ENCODE data around the gene WDR27.
"Not testable (repeated sequence)": the region's sequence is repeated elsewhere in the genome, so short reads cannot be mapped to it uniquely, and the experiment has no call there.

Gene WDR27

GRCh38 chr6:169498916-169499513 is 202.8 kb downstream of the WDR27 start:
- FAIRE-seq (no peak), DNase-seq (ENCODE audit: insufficient read length, low spot score) (no peak)

GRCh38 chr6:169495601-169496000 is 206.2 kb downstream of the WDR27 start:
- FAIRE-seq (no peak), DNase-seq (ENCODE audit: insufficient read length, low spot score) (no peak)

- DNase-seq (ENCODE audit: insufficient read length, low spot score), result no peak
- no peak for FAIRE-seq
Observed at GRCh38 chr6:169494038-169494437, 207.8 kb downstream of the WDR27 start.

- DNase-seq (ENCODE audit: insufficient read length, low spot score) (no peak), FAIRE-seq (no peak)
Observed at GRCh38 chr6:169491482-169491881, 210.3 kb downstream of the WDR27 start.

GRCh38 chr6:169490830-169491229 is 211.0 kb downstream of the WDR27 start:
- DNase-seq (ENCODE audit: insufficient read length, low spot score) (no peak), FAIRE-seq (no peak)

DNA sequence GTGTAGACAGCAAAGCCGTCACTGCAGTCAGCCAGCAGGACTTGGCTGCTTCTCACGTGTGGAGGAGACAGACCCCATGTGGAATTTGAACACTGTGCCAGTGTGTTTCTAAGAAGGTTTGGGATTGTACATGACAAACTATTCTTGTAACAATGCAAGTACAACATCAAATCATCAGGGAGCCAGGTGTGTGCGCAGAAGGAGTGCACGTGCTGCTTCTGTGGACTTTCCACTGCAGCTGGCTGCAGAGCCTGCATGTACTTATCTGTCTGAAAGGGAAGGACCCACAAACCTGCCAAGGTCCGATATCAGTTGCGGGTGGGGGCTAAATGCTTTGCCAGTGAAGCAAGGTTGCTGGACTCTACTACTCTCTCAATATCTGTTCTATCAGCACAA is 211.6 kb downstream of the WDR27 start:
- FAIRE-seq (no peak), DNase-seq (ENCODE audit: insufficient read length, low spot score) (no peak)

- FAIRE-seq, result no peak
- no peak for DNase-seq (ENCODE audit: insufficient read length, low spot score)
Observed at GRCh38 chr6:169489563-169490245, 212.1 kb downstream of the WDR27 start.

DNA sequence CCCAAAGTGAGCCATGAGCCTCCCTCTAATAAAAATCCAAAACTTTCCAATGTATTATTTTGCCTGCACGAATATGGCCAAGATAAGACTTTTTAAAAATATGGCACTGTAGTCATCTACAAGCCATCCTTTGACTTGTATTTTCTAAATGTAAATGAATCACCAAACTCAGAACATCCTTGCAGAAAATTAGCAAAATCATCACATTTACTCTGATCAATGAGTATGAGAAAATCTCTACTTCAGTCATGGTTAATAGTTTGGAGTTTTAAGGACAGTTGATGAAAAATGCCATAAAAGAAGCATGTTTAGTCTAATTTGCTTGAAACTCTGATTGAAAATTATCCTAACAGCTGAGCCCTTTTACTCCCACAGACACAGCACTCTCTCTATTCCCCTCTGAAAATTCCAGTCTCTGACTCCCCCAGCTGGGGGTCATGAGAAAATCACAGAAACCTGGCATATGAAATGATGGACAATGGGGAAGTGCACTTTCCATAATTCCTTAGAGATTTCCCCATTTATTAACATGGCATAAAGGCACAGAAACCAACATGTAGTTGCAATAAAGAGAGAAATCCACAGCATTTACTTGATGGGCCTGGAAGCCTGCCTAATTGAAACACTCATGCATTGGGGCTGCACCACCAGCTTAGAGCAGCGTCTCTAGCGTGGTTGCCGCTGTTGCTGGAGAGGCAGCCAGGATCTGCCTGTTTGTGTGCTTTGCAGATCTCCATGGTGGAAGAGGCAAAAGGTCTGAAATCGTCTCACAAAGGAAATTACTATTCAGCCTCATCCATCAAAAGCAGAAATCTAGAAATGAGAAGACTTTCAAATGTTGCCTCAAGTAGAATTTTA is 214.0 kb downstream of the WDR27 start:
- DNase-seq (ENCODE audit: insufficient read length, low spot score) (no peak), FAIRE-seq (no peak)

DNA sequence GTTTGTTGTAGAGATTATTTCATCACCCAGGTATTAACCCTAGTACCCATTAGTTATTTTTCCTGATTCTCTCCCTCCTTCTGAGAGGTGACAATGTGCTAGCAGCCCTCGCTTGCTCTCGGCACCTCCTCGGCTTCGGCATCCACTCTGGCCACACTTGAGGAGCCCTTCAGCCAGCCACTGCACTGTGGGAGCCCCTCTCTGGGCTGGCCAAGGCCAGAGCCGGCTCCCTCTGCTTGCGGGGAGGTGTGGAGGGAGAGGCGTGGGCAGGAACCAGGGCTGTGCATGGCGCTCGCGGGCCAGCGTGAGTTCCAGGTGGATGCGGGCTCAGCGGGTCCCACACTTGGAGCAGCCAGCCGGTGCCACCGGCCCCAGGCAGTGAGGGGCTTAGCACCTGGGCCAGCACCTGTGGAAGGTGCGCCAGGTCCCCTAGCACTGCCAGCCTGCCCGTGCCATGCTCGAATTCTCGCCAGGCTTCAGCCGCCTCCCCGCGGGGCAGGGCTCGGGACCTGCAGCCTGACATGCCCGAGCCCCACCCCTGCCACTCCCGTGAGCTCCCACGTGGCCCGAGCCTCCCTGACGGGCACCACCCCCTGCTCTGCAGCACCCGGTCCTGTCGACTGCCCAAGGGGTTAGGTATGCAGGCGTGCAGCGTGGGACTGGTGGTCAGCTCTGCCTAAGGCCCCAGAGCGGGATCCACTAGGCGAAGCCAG is 221.9 kb downstream of the WDR27 start:
- no peak for FAIRE-seq
- DNase-seq (ENCODE audit: insufficient read length, low spot score), result no peak

DNA sequence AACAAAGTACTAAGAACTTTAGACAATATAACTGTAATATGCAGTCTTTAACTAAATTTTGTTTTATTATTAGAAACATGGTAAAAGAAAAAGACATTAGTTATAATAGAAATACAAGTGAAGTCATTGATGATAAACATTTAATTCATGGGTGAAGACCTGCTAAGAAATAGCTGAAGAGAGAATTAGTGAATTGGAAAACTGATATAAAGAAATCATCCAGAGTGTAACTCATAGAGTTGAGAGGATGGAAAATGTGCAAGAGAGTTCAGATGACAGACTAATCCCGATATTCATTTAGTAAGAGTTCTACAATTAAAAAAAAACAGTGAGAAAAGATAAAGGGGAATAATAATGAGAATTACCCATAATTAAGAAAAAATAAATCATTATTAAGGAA is 227.5 kb downstream of the WDR27 start:
- DNase-seq (ENCODE audit: insufficient read length, low spot score), result no peak
- FAIRE-seq, result no peak

DNA sequence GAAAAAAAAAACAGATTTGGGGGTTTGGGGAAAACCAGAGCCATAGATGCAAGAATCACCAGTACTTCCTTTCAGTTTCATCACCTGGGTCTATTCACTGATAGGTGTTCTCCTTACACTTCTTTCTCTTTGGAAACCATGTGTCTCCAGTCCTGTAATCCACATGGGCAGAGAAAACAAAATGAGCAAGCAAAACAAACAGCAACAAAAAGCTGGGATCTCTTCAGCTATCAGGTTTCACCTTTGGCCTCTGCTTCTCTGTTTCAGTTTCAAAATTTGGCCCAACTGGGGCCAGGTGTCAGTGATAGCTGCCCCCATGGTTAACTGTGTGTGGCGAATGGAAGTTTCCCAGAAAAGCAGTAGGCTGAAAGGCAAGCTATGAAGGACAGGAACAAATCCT is 228.2 kb downstream of the WDR27 start:
- no peak for FAIRE-seq
- peak; percentile 7 for DNase-seq (ENCODE audit: insufficient read length, low spot score)

GRCh38 chr6:169472786-169473416 is 228.9 kb downstream of the WDR27 start:
- FAIRE-seq (no peak), DNase-seq (ENCODE audit: insufficient read length, low spot score) (no peak)

DNA sequence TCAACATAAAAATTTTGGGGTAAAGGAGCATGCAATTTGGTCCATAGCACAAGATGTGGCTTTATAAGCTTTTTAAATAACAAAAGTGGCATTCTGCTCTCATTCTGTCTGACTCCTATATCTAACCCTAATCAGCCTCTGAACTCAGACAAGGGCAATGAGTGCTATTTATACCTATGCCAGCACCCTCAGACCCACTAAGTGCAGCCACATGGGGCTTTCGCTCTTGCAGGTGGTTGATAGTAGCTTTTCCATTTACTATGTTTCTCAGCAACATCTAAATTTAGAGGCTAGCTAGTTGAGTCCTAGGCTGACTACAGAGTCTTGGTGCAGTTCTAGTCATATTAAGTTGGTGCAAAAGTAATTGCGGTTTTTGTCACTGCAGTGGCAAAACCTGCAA is 231.0 kb downstream of the WDR27 start:
- no peak for DNase-seq (ENCODE audit: insufficient read length, low spot score)
- no peak for FAIRE-seq

DNA sequence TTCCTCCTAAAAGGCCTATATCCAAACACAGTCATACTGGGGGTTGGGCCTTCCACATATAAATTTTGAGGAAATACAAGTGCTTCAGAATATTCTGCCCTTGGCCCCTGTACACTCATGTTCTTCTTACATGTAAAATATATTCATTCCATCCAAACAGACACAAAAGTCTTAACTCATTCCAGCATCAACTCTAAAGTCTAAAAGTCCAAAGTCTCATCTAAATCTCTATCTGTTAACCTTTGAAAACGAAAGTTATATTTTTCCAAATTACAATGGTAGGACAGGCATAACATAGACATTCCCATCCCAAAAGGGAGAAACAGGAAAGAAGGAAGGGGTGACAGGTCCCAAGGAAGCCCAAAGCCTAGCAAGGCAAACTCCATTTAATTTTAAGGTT is 232.8 kb downstream of the WDR27 start:
- FAIRE-seq (no peak), DNase-seq (ENCODE audit: insufficient read length, low spot score) (no peak)

DNA sequence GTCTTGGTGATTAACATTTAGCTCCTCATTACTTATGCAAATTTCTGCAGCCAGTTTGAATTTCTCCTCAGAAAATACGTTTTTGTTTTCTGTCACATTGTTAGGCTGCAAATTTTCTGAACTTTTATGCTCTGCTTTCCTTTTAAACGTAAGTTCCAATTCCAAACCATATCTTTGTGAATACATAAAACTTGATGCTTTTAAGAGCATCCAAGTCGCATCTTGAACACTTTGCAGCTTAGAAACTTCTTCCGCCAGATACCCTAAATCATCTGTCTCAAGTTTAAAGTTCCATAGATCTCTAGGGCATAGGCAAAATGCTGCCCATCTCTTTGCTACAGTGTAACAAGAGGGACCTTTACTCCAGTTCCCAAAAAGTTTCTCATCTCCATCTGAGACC is 234.1 kb downstream of the WDR27 start:
- DNase-seq (ENCODE audit: insufficient read length, low spot score); FAIRE-seq: not testable (repeated sequence)

DNA sequence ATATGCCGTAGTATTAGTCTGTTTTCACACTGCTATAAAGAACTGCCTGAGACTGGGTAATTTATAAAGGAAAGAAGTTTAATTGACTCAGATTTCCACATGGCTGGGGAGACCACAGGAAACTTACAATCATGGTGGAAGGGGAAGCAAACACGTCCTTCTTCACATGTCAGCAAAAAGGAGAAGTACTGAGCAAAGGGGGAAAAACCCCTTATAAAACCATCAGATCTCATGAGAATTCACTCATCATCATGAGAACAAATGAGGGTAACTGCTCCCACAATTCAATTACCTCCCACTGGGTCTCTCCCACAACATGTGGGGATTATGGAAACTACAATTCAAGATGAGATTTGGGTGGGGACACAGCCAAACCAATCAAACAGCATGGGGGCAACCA is 235.6 kb downstream of the WDR27 start:
- not testable (repeated sequence) for FAIRE-seq; DNase-seq (ENCODE audit: insufficient read length, low spot score)

DNA sequence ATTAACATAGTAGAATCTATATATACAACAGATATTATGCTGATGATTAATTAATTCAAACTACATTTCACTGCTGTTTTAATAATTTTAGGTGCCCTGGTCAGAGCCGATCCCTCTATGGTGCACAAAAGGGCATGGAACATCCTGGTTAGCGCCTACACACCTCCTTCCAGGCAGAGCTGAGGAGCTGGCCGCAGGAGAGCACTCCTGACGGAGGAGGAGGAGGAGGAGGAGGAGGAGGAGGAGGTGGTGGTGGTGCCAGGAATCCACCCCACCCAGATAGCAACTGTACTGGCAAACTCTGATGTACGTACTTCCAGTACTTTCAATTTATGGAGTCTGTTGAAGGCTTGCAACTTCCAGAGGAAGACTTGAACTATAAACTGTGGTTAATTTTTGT is 244.1 kb downstream of the WDR27 start:
- FAIRE-seq (no peak), DNase-seq (ENCODE audit: insufficient read length, low spot score) (no peak)

DNA sequence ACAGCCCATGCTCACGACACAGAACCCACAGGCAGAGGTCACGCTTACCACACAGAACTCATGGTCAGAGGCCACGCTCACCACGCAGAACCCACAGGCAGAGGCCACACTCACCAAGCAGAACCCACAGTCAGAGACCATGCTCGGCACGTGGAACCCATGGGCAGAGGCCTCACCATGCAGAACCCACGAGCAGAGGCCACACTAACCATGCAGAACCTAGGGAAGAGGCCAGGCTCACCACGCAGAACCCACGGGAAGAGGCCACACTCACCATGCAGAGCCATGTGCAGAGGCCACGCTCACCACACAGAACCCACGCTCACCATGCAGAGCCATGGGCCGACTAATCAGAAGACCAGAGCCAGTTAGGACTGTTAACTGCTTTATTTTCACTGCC is 245.0 kb downstream of the WDR27 start:
- no peak for DNase-seq (ENCODE audit: insufficient read length, low spot score)
- FAIRE-seq, result no peak

DNA sequence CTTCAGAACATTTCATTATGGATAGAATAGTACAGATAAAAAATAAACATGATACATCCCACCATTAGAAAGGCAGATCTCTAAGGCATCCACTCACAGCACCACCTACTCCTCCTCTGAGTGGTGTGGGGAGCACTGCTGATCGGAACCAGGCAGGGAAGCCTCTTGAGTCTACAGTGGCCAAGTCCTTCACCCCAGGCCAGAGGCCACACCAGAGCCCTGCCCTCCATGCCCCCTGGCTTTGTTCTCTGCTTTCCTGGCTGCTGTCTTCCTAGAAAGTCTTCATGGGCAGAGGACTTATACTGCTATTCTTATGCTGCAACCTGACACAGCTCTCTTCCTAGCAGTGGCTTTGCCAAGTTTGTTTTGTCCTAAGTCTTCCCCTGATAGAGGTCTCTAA is 246.4 kb downstream of the WDR27 start:
- DNase-seq (ENCODE audit: insufficient read length, low spot score) (no peak), FAIRE-seq (no peak)

DNA sequence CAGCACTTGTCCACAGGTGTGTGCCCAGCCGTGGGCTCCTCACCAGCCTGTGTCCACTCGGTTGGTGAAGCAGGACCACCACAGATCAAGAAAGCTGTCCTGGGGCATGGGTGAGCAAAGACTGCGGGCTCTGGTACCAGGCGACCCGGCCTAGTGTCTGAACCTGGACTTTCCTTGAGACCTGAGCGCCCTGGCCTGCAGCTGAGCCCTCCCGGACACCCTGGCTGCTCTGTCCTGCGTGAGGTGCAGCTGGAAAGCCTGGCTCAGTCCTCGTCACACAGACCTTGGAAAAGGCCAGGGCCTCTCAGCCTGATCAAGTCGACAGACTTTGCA is 247.0 kb downstream of the WDR27 start:
- DNase-seq (ENCODE audit: insufficient read length, low spot score), result no peak
- no peak for FAIRE-seq
